Astrocyte (in vitro differentiated cells and primary cell): ENCODE results near the gene PPP1R12B. TPM values are rescaled to one million over a fixed set of nuclear protein-coding genes. Genes with fewer than 3 reads are reported as not detected.

ENCODE experiments used
- DNase-seq: peaks from one replicate; pipeline ENCODE4 v3.0.0-alpha.2; 2010; ENCODE audit warnings: low read depth
- FAIRE-seq: peaks from 2 replicates; lab custom pipeline; 2011; peaks lifted over from hg19 to GRCh38; lab: Jason Lieb, UNC
- H2AFZ ChIP-seq: 2 replicates; pipeline ENCODE4 v1.6.0; 2012; ENCODE audit warnings: low read depth, low read length, inconsistent platforms
- H3K27ac ChIP-seq: 2 replicates; pipeline ENCODE4 v1.5.1; 2011; ENCODE audit warnings: low read depth, low read length, inconsistent platforms
- H3K27me3 ChIP-seq: 2 replicates; pipeline ENCODE4 v1.6.0; 2011; ENCODE audit warnings: low read length, inconsistent platforms; ENCODE audit not compliant: insufficient read depth
- H3K36me3 ChIP-seq: 2 replicates; pipeline ENCODE4 v1.5.1; 2011; ENCODE audit warnings: low read length, inconsistent platforms; ENCODE audit not compliant: insufficient read depth
- H3K4me1 ChIP-seq: 2 replicates; pipeline ENCODE4 v1.5.1; 2011; ENCODE audit warnings: low read length, inconsistent platforms; ENCODE audit not compliant: insufficient read depth
- H3K4me2 ChIP-seq: 2 replicates; pipeline ENCODE4 v1.6.0; 2012; ENCODE audit warnings: low read length, inconsistent platforms
- H3K4me3 ChIP-seq: 2 replicates; pipeline ENCODE4 v1.5.1; 2011; ENCODE audit warnings: low read depth, mild to moderate bottlenecking, low read length, inconsistent platforms; ENCODE audit not compliant: insufficient read depth
- H3K79me2 ChIP-seq: 2 replicates; pipeline ENCODE4 v1.6.0; 2012; ENCODE audit warnings: mild to moderate bottlenecking, low read length, inconsistent platforms; ENCODE audit not compliant: insufficient read depth
- H3K9ac ChIP-seq: 2 replicates; pipeline ENCODE4 v1.6.0; 2012; ENCODE audit warnings: mild to moderate bottlenecking, low read length, inconsistent platforms
- H3K9me3 ChIP-seq: 2 replicates; pipeline ENCODE4 v1.5.1; 2012; ENCODE audit warnings: low read depth, mild to moderate bottlenecking, low read length, inconsistent platforms; ENCODE audit not compliant: insufficient read depth
- H4K20me1 ChIP-seq: 2 replicates; pipeline ENCODE4 v1.6.0; 2012; ENCODE audit warnings: low read length, inconsistent platforms; ENCODE audit not compliant: insufficient read depth
- H3K27ac Mint-ChIP-seq: one replicate; pipeline ENCODE4 v1.8.0; 2021; ENCODE audit warnings: mild to moderate bottlenecking, mixed read lengths; ENCODE audit not compliant: unreplicated experiment
- H3K27me3 Mint-ChIP-seq: one replicate; pipeline ENCODE4 v1.8.0; 2021; ENCODE audit warnings: low read depth, mixed read lengths; ENCODE audit not compliant: unreplicated experiment
- H3K36me3 Mint-ChIP-seq: one replicate; pipeline ENCODE4 v1.8.0; 2021; ENCODE audit warnings: low read depth, mixed read lengths; ENCODE audit not compliant: unreplicated experiment
- H3K4me1 Mint-ChIP-seq: one replicate; pipeline ENCODE4 v1.8.0; 2021; ENCODE audit warnings: low read depth, mixed read lengths; ENCODE audit not compliant: unreplicated experiment
- H3K4me3 Mint-ChIP-seq: one replicate; pipeline ENCODE4 v1.8.0; 2021; ENCODE audit warnings: mild to moderate bottlenecking, moderate library complexity, mixed read lengths; ENCODE audit not compliant: unreplicated experiment
- H3K9me3 Mint-ChIP-seq: one replicate; pipeline ENCODE4 v1.8.0; 2021; ENCODE audit warnings: mild to moderate bottlenecking, mixed read lengths; ENCODE audit not compliant: unreplicated experiment
- CTCF ChIP-seq: IDR thresholded peaks from 2 replicates; pipeline ENCODE4 v1.5.1; 2011; ENCODE audit warnings: low read depth, mild to moderate bottlenecking, inconsistent platforms, low read length, moderate library complexity; ENCODE audit not compliant: insufficient read depth
- EZH2 ChIP-seq: IDR thresholded peaks from 2 replicates; pipeline ENCODE4 v1.6.1; 2012; ENCODE audit warnings: mild to moderate bottlenecking, low read length, inconsistent platforms; ENCODE audit not compliant: insufficient read depth
- total RNA-seq: library from RNA; stranded (reverse); gene quantifications from 2 replicates; pipeline ENCODE4 v1.2.1, GENCODE V29; 2021

The PPP1R12B gene
- total RNA-seq, 1 donor from 2014 or later = 12.2 TPM

GRCh38 chr1:202592146-202592545 lies 243.6 kb downstream of the PPP1R12B start:
- Histone ChIP-seq H3K27ac (no peak overlapping the region), H3K4me3 (no peak overlapping the region), H3K36me3 (no peaks in the 10 kb centered on the region), H3K9ac (no peak overlapping the region), H3K27me3 (no peaks in the 10 kb centered on the region), H3K79me2 (no peaks in the 10 kb centered on the region), H3K4me1 (peaks cover 37% of the 10 kb centered on the region), H3K4me2 (no peak overlapping the region), H2AFZ (no peak overlapping the region), H4K20me1 (no peaks in the 10 kb centered on the region), H3K9me3 (no peaks in the 10 kb centered on the region)
- no peak overlapping the region for H3K27ac Mint-ChIP-seq
- FAIRE-seq (no peak), DNase-seq (no peak)
- H3K36me3 Mint-ChIP-seq = peaks cover 10% of the 10 kb centered on the region
- peaks cover 36% of the 10 kb centered on the region for H3K4me1 Mint-ChIP-seq
- H3K27me3 Mint-ChIP-seq = peaks cover 9% of the 10 kb centered on the region
- peaks cover 3% of the 10 kb centered on the region for H3K9me3 Mint-ChIP-seq
- TF ChIP-seq EZH2 (no peak), CTCF (no peak)
- H3K4me3 Mint-ChIP-seq = no peak overlapping the region

- Histone ChIP-seq H4K20me1 (no peaks in the 10 kb centered on the region), H3K4me3 (no peak overlapping the region), H3K4me2 (no peak overlapping the region), H3K27me3 (no peaks in the 10 kb centered on the region), H3K4me1 (peaks cover 25% of the 10 kb centered on the region), H2AFZ (no peak overlapping the region), H3K9ac (peak overlapping the region; percentile 39), H3K79me2 (no peaks in the 10 kb centered on the region), H3K27ac (peak overlapping the region; percentile 39), H3K36me3 (no peaks in the 10 kb centered on the region), H3K9me3 (no peaks in the 10 kb centered on the region)
- FAIRE-seq = no peak
- peaks cover 10% of the 10 kb centered on the region for H3K36me3 Mint-ChIP-seq
- H3K4me3 Mint-ChIP-seq = no peak overlapping the region
- H3K9me3 Mint-ChIP-seq = peaks cover 6% of the 10 kb centered on the region
- DNase-seq = peak; percentile 66
- peaks cover 24% of the 10 kb centered on the region for H3K4me1 Mint-ChIP-seq
- peaks cover 20% of the 10 kb centered on the region for H3K27me3 Mint-ChIP-seq
- no peak for TF ChIP-seq EZH2
- TF ChIP-seq CTCF = no peak
- no peak overlapping the region for H3K27ac Mint-ChIP-seq
These were observed 245.3 kb downstream of the PPP1R12B start for GRCh38 chr1:202593845-202594244.

- DNase-seq = no peak
- no peaks in the 10 kb centered on the region for H3K79me2 ChIP-seq
- FAIRE-seq = no peak
- peaks cover 36% of the 10 kb centered on the region for H3K27me3 Mint-ChIP-seq
- peaks cover 6% of the 10 kb centered on the region for H3K9me3 Mint-ChIP-seq
- no peaks in the 10 kb centered on the region for H3K36me3 ChIP-seq
- no peak overlapping the region for H2AFZ ChIP-seq
- no peak overlapping the region for H3K4me3 Mint-ChIP-seq
- no peaks in the 10 kb centered on the region for H4K20me1 ChIP-seq
- H3K4me1 ChIP-seq = peaks cover 11% of the 10 kb centered on the region
- H3K36me3 Mint-ChIP-seq = peaks cover 12% of the 10 kb centered on the region
- peaks cover 2% of the 10 kb centered on the region for H3K4me1 Mint-ChIP-seq
- no peak overlapping the region for H3K27ac Mint-ChIP-seq
- H3K27ac ChIP-seq = no peak overlapping the region
- TF ChIP-seq EZH2 (no peak), CTCF (no peak)
- no peaks in the 10 kb centered on the region for H3K9me3 ChIP-seq
- H3K27me3 ChIP-seq = no peaks in the 10 kb centered on the region
- H3K9ac ChIP-seq = no peak overlapping the region
- H3K4me2 ChIP-seq = no peak overlapping the region
- H3K4me3 ChIP-seq = no peak overlapping the region
These were observed 248.1 kb downstream of the PPP1R12B start for GRCh38 chr1:202596638-202597037.
